Fibroblast of mammary gland (primary cell): ENCODE results near the gene CSNK1E.

Experiments
- DNase-seq: peaks from one replicate; pipeline ENCODE4 v3.0.0-alpha.2; 2010; ENCODE audit warnings: low read depth
- H3K4me3 ChIP-seq: 2 replicates; pipeline ENCODE4 v1.5.1; 2011; ENCODE audit warnings: low read depth, mild to moderate bottlenecking, low read length, moderate library complexity; ENCODE audit not compliant: control insufficient read depth
- CTCF ChIP-seq: conservative IDR thresholded peaks from 2 replicates; pipeline ENCODE4 v1.5.1; 2011; ENCODE audit warnings: low read depth, low read length, inconsistent platforms; ENCODE audit not compliant: control insufficient read depth, insufficient read depth

CSNK1E gene

GRCh38 chr22:38243007-38243765 lies 74.0 kb downstream of the CSNK1E start:
- DNase-seq: no peak
- H3K4me3 ChIP-seq: no peak overlapping the region
- TF ChIP-seq CTCF: no peak

- peak; percentile 87 for DNase-seq
- no peak overlapping the region for H3K4me3 ChIP-seq
- no peak for TF ChIP-seq CTCF
Observed at GRCh38 chr22:38240734-38241252, 76.4 kb downstream of the CSNK1E start.
